Pons (tissue), 1 donor: ENCODE results near the gene ITFG2.
"Not testable (repeated sequence)": the region's sequence is repeated elsewhere in the genome, so short reads cannot be mapped to it uniquely, and the experiment has no call there.

ENCODE experiments used
- DNase-seq: peaks from one replicate; pipeline ENCODE4 v3.0.0-alpha.2; 2016; ENCODE audit warnings: low spot score

Gene ITFG2

GRCh38 chr12:2863402-2863801 lies 50.9 kb downstream of the ITFG2 start:
- not testable (repeated sequence) for DNase-seq

DNA sequence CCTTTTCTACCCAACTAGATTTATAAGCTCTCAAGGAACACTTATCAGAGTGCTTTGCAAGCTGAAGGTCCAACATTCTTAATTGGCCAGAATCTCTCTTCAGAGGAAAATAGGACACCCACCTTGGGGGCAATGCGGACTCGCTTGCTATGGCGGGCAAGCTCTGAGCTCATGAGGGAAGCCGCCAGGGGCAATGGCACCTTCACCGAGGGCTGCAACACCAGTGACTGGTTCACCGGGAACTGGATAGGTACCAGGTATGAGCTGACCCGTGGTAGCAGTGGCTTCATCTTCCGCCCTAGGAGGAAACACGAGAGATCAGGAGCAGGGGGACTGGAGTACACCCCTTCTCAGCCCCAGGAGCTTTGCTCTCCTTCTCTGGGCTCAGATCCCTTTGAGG lies 51.7 kb downstream of the ITFG2 start:
- DNase-seq = no peak

DNA sequence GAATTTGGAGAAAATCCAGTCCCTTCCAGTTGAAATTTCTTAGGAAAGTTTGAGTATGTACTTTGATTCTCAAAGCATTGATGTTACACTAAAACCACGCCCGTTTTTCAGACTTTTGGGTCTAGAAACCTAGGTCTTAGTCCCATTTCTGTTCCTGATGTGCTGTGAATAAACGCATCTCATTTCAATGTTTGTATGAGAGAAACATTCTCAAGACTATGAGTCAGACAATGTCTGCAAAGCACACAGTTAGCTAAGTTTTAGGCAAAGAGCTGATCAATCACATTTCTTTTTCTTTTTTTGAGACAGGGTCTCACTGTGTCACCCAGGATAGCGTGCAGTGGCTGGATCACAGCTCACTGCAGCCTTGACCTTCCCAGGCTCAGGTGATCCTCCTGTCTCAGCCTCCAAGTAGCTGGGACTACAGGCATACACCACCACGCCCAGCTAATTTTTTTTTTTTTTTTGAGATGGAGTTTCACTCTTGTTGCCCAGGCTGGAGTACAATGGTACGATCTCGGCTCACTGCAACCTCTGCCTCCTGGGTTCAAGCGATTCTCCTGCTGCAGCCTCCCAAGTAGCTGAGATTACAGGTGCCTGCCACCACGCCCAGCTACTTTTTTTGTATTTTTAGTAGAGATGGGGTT lies 56.6 kb downstream of the ITFG2 start:
- not testable (repeated sequence) for DNase-seq
